H1 (cell line): ENCODE measurements around the gene TNNI2. TPM values are rescaled to one million over a fixed set of nuclear protein-coding genes. Genes with fewer than 3 reads are reported as not detected.

Experiments used
- CTCF ChIA-PET: fragments of 300-600 bp; sonication (Branson Sonifier 250); formaldehyde crosslinking; loops from one replicate; lab custom pipeline; 2021; ENCODE audit not compliant: partially characterized antibody; lab: Charles Lee
- POLR2A ChIA-PET: fragments of 300-600 bp; sonication (Branson Sonifier 250); formaldehyde crosslinking; loops from one replicate; lab custom pipeline; 2021; ENCODE audit warnings: inconsistent platforms; ENCODE audit not compliant: partially characterized antibody; lab: Charles Lee
- DNase-seq, 2 experiments: peaks; one replicate each; pipeline versions ENCODE4 v3.0.0 to v3.0.0-alpha.2; 2010 to 2022; ENCODE audit warnings: low spot score in 2 of 2, low read depth in 1 of 2, mixed read lengths in 1 of 2
- FAIRE-seq: peaks from 2 replicates; lab custom pipeline; 2011; peaks lifted over from hg19 to GRCh38; lab: Jason Lieb, UNC
- H2AFZ ChIP-seq: 2 replicates; pipeline ENCODE4 v1.8.1; 2012; ENCODE audit warnings: low read length, inconsistent platforms
- H2AK5ac ChIP-seq: 2 replicates; pipeline ENCODE4 v1.6.1; 2013; ENCODE audit warnings: low read depth, low read length
- H2BK120ac ChIP-seq: replicated peaks from 2 replicates; pipeline ENCODE3; 2013; ENCODE audit warnings: low read depth, low read length, inconsistent platforms
- H2BK12ac ChIP-seq: 2 replicates; pipeline ENCODE4 v1.6.1; 2013; ENCODE audit warnings: low read depth, low read length
- H2BK15ac ChIP-seq: 2 replicates; pipeline ENCODE4 v1.6.1; 2013; ENCODE audit warnings: low read length
- H2BK20ac ChIP-seq: 2 replicates; pipeline ENCODE4 v1.6.1; 2013; ENCODE audit warnings: low read length
- H2BK5ac ChIP-seq: 2 replicates; pipeline ENCODE4 v1.6.1; 2013; ENCODE audit warnings: low read depth, low read length
- H3K14ac ChIP-seq: 2 replicates; pipeline ENCODE4 v1.6.1; 2013; ENCODE audit warnings: inconsistent platforms; ENCODE audit not compliant: insufficient read length
- H3K18ac ChIP-seq: 2 replicates; pipeline ENCODE4 v1.6.1; 2013; ENCODE audit warnings: low read length; ENCODE audit errors: extremely low read depth
- H3K23ac ChIP-seq: 2 replicates; pipeline ENCODE4 v1.6.1; 2013; ENCODE audit warnings: inconsistent platforms; ENCODE audit not compliant: insufficient read length
- H3K23me2 ChIP-seq: 2 replicates; pipeline ENCODE4 v1.6.1; 2013; ENCODE audit warnings: low read depth, low read length
- H3K27ac ChIP-seq: 2 replicates; pipeline ENCODE4 v1.6.1; 2011; ENCODE audit warnings: low read depth, low read length, inconsistent platforms
- H3K27me3 ChIP-seq, 4 experiments: replicated peaks in 1 of 4; 1 replicate in 1 of 4; 2 replicates in 3 of 4; pipeline versions ENCODE4 v1.6.1 to v1.8.1; 2011 to 2013; ENCODE audit warnings: low read length in 3 of 4, mild to moderate bottlenecking in 3 of 4, inconsistent platforms in 2 of 4, mixed read lengths in 2 of 4, moderate library complexity in 1 of 4; ENCODE audit not compliant: control insufficient read depth in 3 of 4, insufficient read depth in 3 of 4; ENCODE audit errors: extremely low read depth in 1 of 4
- H3K36me3 ChIP-seq, 4 experiments: 2 replicates each; pipeline versions ENCODE4 v1.6.1 to v1.8.1; 2011 to 2013; ENCODE audit warnings: mild to moderate bottlenecking in 4 of 4, low read length in 3 of 4, moderate library complexity in 2 of 4, control low read depth in 1 of 4, inconsistent platforms in 1 of 4; ENCODE audit not compliant: insufficient read depth in 4 of 4, control insufficient read depth in 2 of 4
- H3K4ac ChIP-seq: replicated peaks from 2 replicates; pipeline ENCODE3; 2013; ENCODE audit warnings: low read length, low read depth, mixed read lengths, inconsistent platforms; ENCODE audit not compliant: insufficient read length
- H3K4me1 ChIP-seq, 4 experiments: replicated peaks in 1 of 4; 1 replicate in 1 of 4; 2 replicates in 3 of 4; pipeline versions ENCODE4 v1.6.1 to v1.8.1; 2011 to 2013; ENCODE audit warnings: low read length in 3 of 4, inconsistent platforms in 2 of 4, mixed read lengths in 1 of 4; ENCODE audit not compliant: insufficient read depth in 4 of 4, control insufficient read depth in 3 of 4
- H3K4me2 ChIP-seq, 2 experiments: 2 replicates each; pipeline versions ENCODE4 v1.6.1 to v1.8.1; 2011 to 2013; ENCODE audit warnings: low read depth in 2 of 2, low read length in 2 of 2, control low read depth in 1 of 2, inconsistent platforms in 1 of 2, mild to moderate bottlenecking in 1 of 2; ENCODE audit not compliant: insufficient read depth in 1 of 2
- H3K4me3 ChIP-seq, 4 experiments: fragments of 200-600, 300-600 bp in 1 of 4; sonication (generic), shearing (Covaris generic), sonication (Bioruptor Twin) in 1 of 4; 2 replicates each; pipeline versions ENCODE4 v1.5.1 to v1.8.1; 2011 to 2016; ENCODE audit warnings: low read length in 4 of 4, low read depth in 3 of 4, control low read depth in 2 of 4, inconsistent platforms in 2 of 4, mild to moderate bottlenecking in 2 of 4, mixed read lengths in 1 of 4, moderate library complexity in 1 of 4; ENCODE audit not compliant: insufficient read depth in 2 of 4; ENCODE audit errors: extremely low read depth in 1 of 4
- H3K56ac ChIP-seq: replicated peaks from 2 replicates; pipeline ENCODE3; 2013; ENCODE audit warnings: low read depth, mild to moderate bottlenecking, mixed read lengths, low read length, inconsistent platforms; ENCODE audit not compliant: insufficient read length
- H3K79me1 ChIP-seq: 2 replicates; pipeline ENCODE4 v1.6.1; 2013; ENCODE audit warnings: low read depth, low read length, control low read depth
- H3K79me2 ChIP-seq, 2 experiments: 2 replicates each; pipeline versions ENCODE4 v1.6.1 to v1.8.1; 2012 to 2013; ENCODE audit warnings: low read length in 2 of 2, mild to moderate bottlenecking in 2 of 2, inconsistent platforms in 1 of 2; ENCODE audit not compliant: insufficient read depth in 2 of 2, control insufficient read depth in 1 of 2
- H3K9ac ChIP-seq, 4 experiments: replicated peaks in 1 of 4; 1 replicate in 1 of 4; 2 replicates in 3 of 4; pipeline versions ENCODE4 v1.6.1 to v1.8.1; 2011 to 2013; ENCODE audit warnings: low read depth in 3 of 4, low read length in 3 of 4, control low read depth in 2 of 4, mild to moderate bottlenecking in 2 of 4, moderate library complexity in 2 of 4, inconsistent platforms in 1 of 4; ENCODE audit errors: extremely low read depth in 1 of 4
- H3K9me3 ChIP-seq, 2 experiments: 2 replicates each; pipeline versions ENCODE4 v1.6.1 to v1.8.1; 2012 to 2013; ENCODE audit warnings: mild to moderate bottlenecking in 2 of 2, moderate library complexity in 2 of 2, control low read depth in 1 of 2, inconsistent platforms in 1 of 2, low read depth in 1 of 2, low read length in 1 of 2, mixed read lengths in 1 of 2; ENCODE audit not compliant: insufficient read depth in 2 of 2
- H4K20me1 ChIP-seq, 2 experiments: replicated peaks in 1 of 2; 2 replicates each; pipeline versions ENCODE3 to v1.8.1; 2011 to 2013; ENCODE audit warnings: inconsistent platforms in 2 of 2, low read length in 2 of 2, mild to moderate bottlenecking in 1 of 2; ENCODE audit not compliant: insufficient read depth in 2 of 2, control insufficient read depth in 1 of 2
- H4K5ac ChIP-seq: 2 replicates; pipeline ENCODE4 v1.6.1; 2013; ENCODE audit warnings: low read length, low read depth, mixed read lengths, inconsistent platforms; ENCODE audit not compliant: insufficient read length
- H4K8ac ChIP-seq: 2 replicates; pipeline ENCODE4 v1.8.0; 2013; ENCODE audit warnings: mild to moderate bottlenecking, moderate library complexity, low read length, inconsistent platforms; ENCODE audit not compliant: insufficient read depth; ENCODE audit errors: extremely low read depth
- H4K91ac ChIP-seq: replicated peaks from 2 replicates; pipeline ENCODE3; 2013; ENCODE audit warnings: low read length, mixed read lengths, inconsistent platforms; ENCODE audit not compliant: insufficient read length
- ASH2L ChIP-seq: fragments of 200-600, 300-600 bp; sonication (generic); IDR thresholded peaks from one replicate; pipeline ENCODE4 v1.7.1; 2017; ENCODE audit warnings: low read length
- MAFK ChIP-seq: IDR thresholded peaks from 2 replicates; pipeline ENCODE4 v1.6.1; 2012; ENCODE audit warnings: low read depth, mild to moderate bottlenecking, improper control_type of control experiment, low read length
- NANOG ChIP-seq: IDR thresholded peaks from 2 replicates; pipeline ENCODE4 v1.6.1; 2011; ENCODE audit warnings: low read length, low read depth, mild to moderate bottlenecking, inconsistent platforms; ENCODE audit not compliant: insufficient read depth, poor library complexity, severe bottlenecking
- RXRA ChIP-seq: IDR thresholded peaks from 2 replicates; pipeline ENCODE4 v1.6.1; 2011; ENCODE audit warnings: low read depth, mild to moderate bottlenecking, low read length, moderate library complexity; ENCODE audit not compliant: insufficient read depth
- TAF7 ChIP-seq: optimal IDR thresholded peaks from 2 replicates; pipeline ENCODE3; 2011; ENCODE audit warnings: low read depth, mild to moderate bottlenecking, inconsistent platforms, low read length, moderate library complexity, borderline replicate concordance
- WGBS, 2 experiments: shearing (Covaris generic) in 1 of 2; methylation state at CpG; one replicate each; pipeline versions ENCODE4 v1.1.6 to v1.1.7; 2013 to 2015; ENCODE audit warnings: low lambda C conversion rate in 2 of 2, mixed read lengths in 2 of 2, inconsistent platforms in 1 of 2, low coverage in 1 of 2, missing lambda C conversion rate in 1 of 2; ENCODE audit not compliant: insufficient replicate concordance in 2 of 2, insufficient coverage in 1 of 2, insufficient read length in 1 of 2; ENCODE audit errors: extremely low coverage in 1 of 2, missing lambda C conversion rate in 1 of 2; 5-methylcytosine and 5-hydroxymethylcytosine counted together
- polyA plus RNA-seq, 7 experiments: library from polyadenylated mRNA; depleted of rRNA in 3 of 7; stranded (reverse) in 5 of 7; unstranded in 2 of 7; fragments of >200 nt in 5 of 7; fragments of 200-250 nt in 2 of 7; gene quantifications; 1 replicate in 5 of 7; 2 replicates in 1 of 7; 4 replicates in 1 of 7; pipeline versions ENCODE4 v1.2.1 to v1.2.3, GENCODE V29; 2011 to 2013; ENCODE audit warnings: missing spikeins in 2 of 7, mixed read lengths in 2 of 7
- total RNA-seq: library from RNA; stranded (reverse); fragmentation: NEBNext Ultra II Directional; extraction: Animal tissue kit (Norgen Biotek cat#: 25700); gene quantifications from 2 replicates; pipeline ENCODE4 v1.2.1, GENCODE V29; 2021

Gene TNNI2
- total and polyA plus RNA-seq, 2 of the 8 experiments (the other 6 are each of a cell fraction or from before 2014, with no cell fraction given) = not detected

DNA sequence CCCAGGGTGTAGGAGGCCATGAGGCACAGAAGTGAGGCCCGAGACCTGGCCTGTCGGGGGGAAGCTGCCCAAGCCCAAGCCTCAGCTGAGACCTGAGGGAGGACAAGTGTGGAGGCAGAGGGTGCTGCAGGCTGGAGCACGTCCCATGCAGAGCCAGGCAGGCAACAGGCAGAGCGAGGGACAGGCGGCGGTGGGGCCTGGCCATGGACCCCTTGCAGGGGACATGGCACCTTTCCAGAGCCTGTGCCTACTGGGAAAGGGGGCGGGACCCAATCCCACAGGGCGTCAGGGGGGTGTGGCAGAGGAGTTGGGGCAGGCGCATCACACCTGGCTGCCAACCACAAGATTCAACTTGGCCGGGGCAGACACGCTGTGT is 4.3 kb downstream of the TNNI2 start:
- H3K27ac ChIP-seq = no peak overlapping the region
- 93% methylated on average over 7 of the region's 11 CpGs; no CpG with 5 or more reads in 1 of the 2 experiments for WGBS, 2 experiments

More for the DNA sequence above, 4.3 kb downstream of the TNNI2 start:
- H3K79me1 ChIP-seq = no peaks in the 10 kb centered on the region
- no peak for DNase-seq
- no peak overlapping the region for H4K91ac ChIP-seq
- H3K79me2 ChIP-seq = no peaks in the 10 kb centered on the region
- no peaks in the 10 kb centered on the region for H3K36me3 ChIP-seq
- no peaks in the 10 kb centered on the region for H4K20me1 ChIP-seq
- H2AFZ ChIP-seq = no peak overlapping the region
- no peaks in the 10 kb centered on the region for H3K23me2 ChIP-seq
- H3K27me3 ChIP-seq = no peaks in the 10 kb centered on the region
- no peak overlapping the region for H3K9ac ChIP-seq
- H3K14ac ChIP-seq = no peak overlapping the region
- H3K4me3 ChIP-seq = no peak overlapping the region
- no peak overlapping the region for H2BK15ac ChIP-seq
- H3K4me1 ChIP-seq = peaks cover 0 to 3% (median 0%) of the 10 kb centered on the region in 4 experiments; a peak in 1 of 7 replicates
- H3K4ac ChIP-seq = no peak overlapping the region
- no peak overlapping the region for H3K23ac ChIP-seq
- no peak overlapping the region; the same call in 1 of the 2 replicates for H2AK5ac ChIP-seq
- H4K5ac ChIP-seq = no peak overlapping the region
- no peak overlapping the region for H3K4me2 ChIP-seq
- no peak overlapping the region for H2BK20ac ChIP-seq
- TF ChIP-seq MAFK (no peak), NANOG (no peak), ASH2L (no peak), TAF7 (no peak), RXRA (no peak)
- H3K9me3 ChIP-seq = no peaks in the 10 kb centered on the region
- H3K56ac ChIP-seq = no peak overlapping the region
- no peak overlapping the region for H3K18ac ChIP-seq
- no peak overlapping the region for H2BK12ac ChIP-seq
- CTCF ChIA-PET = interaction anchor here (0.9 to 3.7 kb wide), 5 partner anchors 10 to 313 kb away, joined by 3 to 34 read pairs (median 4); no protein-coding TSS in a partner anchor
- POLR2A ChIA-PET = interaction anchor here (0.6 kb wide), 1 partner anchor 279 kb away, joined by 3 read pairs; no protein-coding TSS in a partner anchor
- no peak for FAIRE-seq
- no peak overlapping the region for H2BK120ac ChIP-seq
- H2BK5ac ChIP-seq = no peak overlapping the region
- H4K8ac ChIP-seq = no peak overlapping the region; the same call in 1 of the 2 replicates
